Activated CD8-positive, alpha-beta memory T cell treated with anti-CD3 and anti-CD28 coated beads for 1 hour (primary cell): ENCODE measurements around the gene CHORDC1.
"Not testable (repeated sequence)": the region's sequence is repeated elsewhere in the genome, so short reads cannot be mapped to it uniquely, and the experiment has no call there.

Source experiments
- DNase-seq, 2 donors: peaks; one replicate each; pipeline ENCODE4 v3.0.0-alpha.2; 2020; ENCODE audit warnings: low read depth in 1 of 2; ENCODE audit errors: extremely low read depth in 1 of 2

CHORDC1 gene

DNA sequence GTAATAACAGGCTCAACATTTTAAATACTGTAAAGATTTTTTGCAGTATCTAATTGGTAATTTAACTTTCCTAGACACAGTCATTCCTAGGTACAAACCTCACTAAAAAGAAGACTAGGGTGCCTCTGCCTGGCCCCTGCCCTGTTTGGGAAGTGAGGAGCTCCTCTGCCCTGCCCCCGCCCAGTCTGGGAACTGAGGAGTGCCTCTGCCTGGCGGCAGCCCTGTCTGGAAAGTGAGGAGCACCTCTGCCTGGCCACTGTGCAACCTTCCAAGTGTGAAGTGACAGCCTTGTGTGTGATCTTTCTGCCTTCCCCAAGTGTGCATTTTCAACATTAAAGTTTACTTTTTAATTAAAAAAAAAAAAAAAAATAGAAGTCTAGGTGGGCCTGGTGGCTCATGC lies 4.2 kb downstream of the CHORDC1 start:
- no peak for DNase-seq

DNA sequence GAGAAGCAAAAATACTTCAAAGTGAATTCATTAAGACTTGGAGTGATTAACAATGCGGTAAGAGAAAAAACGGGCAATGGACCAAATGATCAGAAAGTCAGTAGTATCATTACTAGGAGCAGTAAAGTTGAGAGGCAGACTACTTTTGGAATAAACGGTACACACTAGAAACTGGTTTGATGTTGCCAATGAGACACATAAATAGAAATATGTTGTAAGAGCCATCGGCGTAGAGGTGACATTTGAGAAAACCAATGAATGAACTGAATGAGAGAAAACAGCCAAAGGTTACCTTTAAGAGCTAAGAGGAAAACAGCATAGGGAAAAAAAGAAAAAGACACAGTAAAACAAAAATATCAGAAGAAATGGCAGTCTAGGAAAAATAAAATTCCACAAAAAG lies 6.2 kb downstream of the CHORDC1 start:
- DNase-seq, result no peak

DNA sequence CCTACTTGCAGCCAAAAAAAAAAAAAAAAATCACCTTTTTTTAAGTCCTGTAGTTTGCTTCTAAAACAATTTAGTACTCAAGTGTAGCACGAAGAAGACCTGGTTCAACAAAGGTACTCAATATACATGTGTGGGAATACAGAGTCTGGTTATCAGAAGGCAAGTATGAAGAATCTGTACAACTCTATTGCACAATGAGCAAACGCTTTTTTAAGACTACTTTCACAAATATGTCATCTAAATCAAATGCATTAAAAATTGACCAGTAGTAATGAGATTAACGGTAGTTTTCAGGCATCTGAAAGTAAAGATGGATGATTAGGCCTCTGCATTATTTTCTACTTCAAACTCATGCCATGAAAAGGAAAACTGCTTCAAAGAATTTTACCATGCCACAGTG lies 9.5 kb downstream of the CHORDC1 start:
- DNase-seq, result no peak

- DNase-seq, result no peak
Measured at GRCh38 chr11:90208857-90209256, 14.0 kb downstream of the CHORDC1 start.

GRCh38 chr11:90207992-90208391 lies 14.9 kb downstream of the CHORDC1 start:
- DNase-seq, result not testable (repeated sequence)

DNA sequence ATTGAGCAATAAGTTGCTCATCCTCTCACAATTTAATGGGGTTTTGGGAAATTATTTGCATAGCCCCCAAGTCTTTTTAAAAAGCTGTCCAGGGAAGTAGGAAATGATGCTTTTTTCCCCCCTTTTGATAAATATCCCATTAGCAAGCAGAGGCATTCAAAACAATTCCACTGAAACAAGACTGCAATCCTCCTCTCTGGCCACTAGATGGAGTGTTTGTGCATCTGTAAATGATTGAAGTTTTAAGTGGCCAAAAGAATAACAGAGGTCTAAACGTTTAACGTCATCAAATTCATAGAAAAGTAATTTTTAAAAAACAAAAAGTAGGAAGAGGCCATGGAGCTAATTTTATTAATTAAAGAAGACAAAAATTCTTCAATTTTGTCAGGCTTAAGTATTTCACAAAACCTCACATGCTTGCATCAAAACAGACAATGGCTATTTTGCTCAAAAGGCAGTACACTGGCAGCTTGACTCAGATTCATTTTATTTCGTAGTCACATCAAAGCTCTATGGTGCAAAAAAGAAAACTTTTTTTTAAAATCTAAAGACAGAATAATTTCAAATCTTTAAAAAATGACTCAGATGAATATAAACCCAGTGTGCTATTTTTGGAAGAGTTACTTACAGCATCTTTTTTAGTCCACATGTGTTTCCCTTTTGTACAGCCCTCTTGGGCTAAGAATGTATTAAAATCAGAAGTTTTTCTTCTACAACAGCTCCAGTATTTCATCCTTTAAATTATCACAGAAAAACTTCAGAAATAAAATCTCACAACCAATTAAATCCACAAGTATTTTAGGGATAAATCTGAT lies 17.8 kb downstream of the CHORDC1 start:
- DNase-seq, result no peak

DNA sequence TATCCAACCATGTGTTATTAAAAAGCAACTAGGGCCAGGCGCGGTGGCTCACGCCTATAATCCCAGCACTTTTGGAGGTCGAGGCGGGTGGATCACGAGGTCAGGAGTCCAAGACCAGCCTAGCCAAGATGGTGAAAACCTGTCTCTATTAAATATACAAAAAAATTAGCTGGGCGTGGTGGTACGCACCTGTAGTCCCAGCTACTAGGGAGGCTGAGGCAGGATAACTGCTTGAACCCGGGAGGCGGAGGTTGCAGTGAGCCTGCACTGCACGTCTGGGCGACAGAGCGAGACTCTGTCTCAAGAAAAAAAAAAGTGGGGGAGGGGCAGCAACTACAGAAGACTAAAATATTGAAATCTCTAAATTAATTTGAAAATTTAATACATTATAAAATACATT lies 18.4 kb downstream of the CHORDC1 start:
- DNase-seq, result no peak

GRCh38 chr11:90202342-90202741 lies 20.5 kb downstream of the CHORDC1 start:
- no peak for DNase-seq

- no peak for DNase-seq
Measured at GRCh38 chr11:90197377-90197776, 25.5 kb downstream of the CHORDC1 start.

GRCh38 chr11:90192869-90193582 lies 29.8 kb downstream of the CHORDC1 start:
- no peak for DNase-seq

- DNase-seq, result no peak
Measured at GRCh38 chr11:90189011-90189410, 33.8 kb downstream of the CHORDC1 start.

DNA sequence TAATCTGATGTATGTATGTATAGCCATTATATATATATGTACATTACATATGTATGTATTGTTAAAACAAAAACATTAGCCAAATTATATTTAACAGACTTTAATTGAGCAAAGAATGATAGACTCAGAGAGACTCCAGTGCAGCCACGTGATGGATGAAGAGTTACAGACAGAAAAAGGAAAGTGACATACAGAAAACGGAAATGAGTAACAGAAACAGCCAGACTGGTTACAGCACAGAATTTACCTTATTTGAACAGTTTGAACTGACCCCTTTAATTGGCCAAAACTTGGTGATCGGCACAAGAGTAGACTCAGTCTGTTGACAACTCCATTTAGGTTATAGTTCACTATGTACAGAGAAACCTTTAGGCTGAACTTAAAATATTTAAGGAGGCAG lies 35.0 kb downstream of the CHORDC1 start:
- no peak for DNase-seq

DNA sequence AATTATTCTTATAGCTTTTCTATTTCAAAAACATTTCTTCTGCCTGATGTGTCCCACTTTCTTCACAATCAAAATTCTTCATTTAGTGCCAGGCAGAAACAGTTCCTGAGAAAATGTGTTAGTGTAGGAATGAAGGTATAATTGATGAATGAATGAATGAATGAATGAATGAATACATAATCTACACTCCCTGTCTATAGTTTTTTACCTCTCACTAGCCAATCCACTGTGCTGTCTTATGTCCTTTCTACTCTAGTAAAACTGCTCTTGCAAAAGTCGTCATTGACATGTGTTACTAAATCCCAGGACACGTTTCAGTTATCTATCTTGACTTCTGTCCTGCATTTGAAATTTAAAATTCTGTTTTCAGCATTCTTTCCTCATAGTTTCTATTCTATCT lies 42.9 kb downstream of the CHORDC1 start:
- no peak for DNase-seq

DNA sequence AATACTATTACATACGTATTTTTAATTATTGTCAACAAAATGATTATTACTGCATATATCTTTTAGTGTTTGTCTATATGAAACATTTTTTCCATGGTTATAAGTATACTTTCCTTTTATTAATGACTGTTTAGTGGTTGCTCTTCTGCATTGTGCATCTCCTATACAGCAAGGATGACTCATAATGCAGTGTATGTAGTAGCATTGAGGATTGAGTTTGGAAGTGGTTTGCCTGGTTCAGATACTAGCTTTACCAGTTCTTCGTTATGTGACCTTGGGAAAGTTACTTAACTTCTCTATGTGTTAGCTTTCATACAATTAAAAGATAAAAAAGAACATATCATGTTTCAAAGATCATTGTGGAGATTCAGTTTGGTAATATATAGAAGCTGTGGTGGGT lies 44.1 kb downstream of the CHORDC1 start:
- DNase-seq, result no peak

- DNase-seq, result no peak
Measured at GRCh38 chr11:90176069-90176468, 46.8 kb downstream of the CHORDC1 start.

GRCh38 chr11:90171359-90171758 lies 51.5 kb downstream of the CHORDC1 start:
- no peak for DNase-seq

GRCh38 chr11:90168571-90168970 lies 54.3 kb downstream of the CHORDC1 start:
- no peak for DNase-seq

DNA sequence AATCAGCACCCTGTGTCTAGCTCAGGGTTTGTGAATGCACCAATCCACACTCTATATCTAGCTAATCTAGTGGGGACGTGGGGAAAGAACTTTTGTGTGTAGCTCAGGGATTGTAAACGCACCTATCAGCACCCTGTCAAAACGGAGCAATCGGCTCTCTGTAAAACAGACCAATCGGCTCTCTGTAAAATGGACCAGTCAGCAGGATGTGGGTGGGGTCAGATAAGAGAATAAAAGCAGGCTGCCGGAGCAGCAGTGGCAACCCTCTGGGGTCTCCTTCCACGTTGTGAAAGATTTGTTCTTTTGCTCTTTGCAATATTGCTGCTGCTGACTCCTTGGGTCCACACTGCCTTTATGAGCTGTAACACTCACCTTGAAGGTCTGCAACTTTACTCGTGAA lies 55.1 kb downstream of the CHORDC1 start:
- DNase-seq, result not testable (repeated sequence)

DNA sequence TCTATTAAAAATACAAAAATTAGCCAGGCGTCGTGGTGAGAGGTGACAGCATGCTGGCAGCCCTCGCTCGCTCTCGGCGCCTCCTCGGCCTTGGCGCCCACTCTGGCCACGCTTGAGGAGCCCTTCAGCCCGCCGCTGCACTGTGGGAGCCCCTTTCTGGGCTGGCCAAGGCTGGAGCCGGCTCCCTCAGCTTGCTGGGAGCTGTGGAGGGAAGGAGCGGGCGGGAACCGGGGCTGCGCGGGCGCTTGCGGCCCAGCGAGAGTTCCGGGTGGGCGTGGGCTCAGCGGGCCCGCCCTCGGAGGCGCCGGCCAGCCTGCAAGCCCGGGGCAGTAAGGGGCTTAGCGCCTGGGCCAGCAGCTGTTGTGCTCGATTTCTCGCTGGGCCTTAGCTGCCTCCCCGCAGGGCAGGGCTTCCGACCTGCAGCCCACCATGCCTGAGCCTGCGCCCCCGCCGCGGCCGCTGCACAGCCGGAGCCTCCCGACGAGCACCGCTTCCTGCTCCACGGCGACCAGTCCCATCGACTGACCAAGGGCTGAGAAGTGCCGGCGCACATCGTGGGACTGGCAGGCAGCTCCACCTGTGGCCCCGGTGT lies 55.8 kb downstream of the CHORDC1 start:
- not testable (repeated sequence) for DNase-seq
